ENCODE data around the gene ZNRF3. TPM values are rescaled to one million over a fixed set of nuclear protein-coding genes. Genes with fewer than 3 reads are reported as not detected.

The ZNRF3 gene
- polyA plus RNA-seq, 4 donors: 31.4 to 34.7 (median 33.1) TPM

DNA sequence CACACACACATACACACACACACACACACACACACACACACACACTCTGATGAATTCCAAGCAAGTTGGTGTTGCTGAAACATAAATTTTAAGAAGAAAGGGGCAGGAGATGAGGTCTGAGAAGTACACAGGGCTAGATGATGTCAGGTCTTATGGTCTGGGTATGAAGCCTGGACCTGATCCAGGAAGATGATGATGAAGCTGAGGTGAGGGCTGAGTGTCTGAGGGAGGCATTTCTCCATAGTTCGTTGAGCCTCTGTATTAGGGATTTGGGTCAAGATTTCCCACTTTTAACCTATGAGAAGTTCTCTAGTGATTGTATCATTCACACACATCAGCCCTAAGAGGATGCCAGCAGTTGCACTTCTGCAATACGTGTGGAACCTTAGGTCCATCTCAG lies 222.1 kb downstream of the ZNRF3 start:
- no peak for DNase-seq (ENCODE audit: low read depth in 4 of 4, low spot score in 3 of 4)

- no peak for DNase-seq (ENCODE audit: low read depth in 4 of 4, low spot score in 3 of 4)
These were observed 223.5 kb downstream of the ZNRF3 start for GRCh38 chr22:29106839-29107238.

Other genes with a start within 250 kb of the ZNRF3 start
- 10 to 100 TPM; 28.9 to 32.9 (median 31.0) TPM for gene TTC28, start 203.7 kb upstream of the ZNRF3 start, polyA plus RNA-seq (ENCODE audit: insufficient read length in 4 of 4)
- gene CHEK2, start 141.8 kb upstream of the ZNRF3 start, polyA plus RNA-seq (ENCODE audit: insufficient read length in 4 of 4): 10 to 100 TPM; 14.5 to 17.3 (median 15.9) TPM
- gene HSCB, start 141.5 kb upstream of the ZNRF3 start, polyA plus RNA-seq (ENCODE audit: insufficient read length in 4 of 4): 10 to 100 TPM; 22.0 to 25.1 (median 23.4) TPM
- 10 to 100 TPM; 34.8 to 49.3 (median 44.0) TPM for gene CCDC117, start 110.9 kb upstream of the ZNRF3 start, polyA plus RNA-seq (ENCODE audit: insufficient read length in 4 of 4)
- gene XBP1, start 83.0 kb upstream of the ZNRF3 start, polyA plus RNA-seq (ENCODE audit: insufficient read length in 4 of 4): 100 to 1,000 TPM; 135 to 159 (median 148) TPM
- 1 to 10 TPM; 1.1 to 1.7 (median 1.2) TPM for gene C22orf31, start 178.3 kb downstream of the ZNRF3 start, polyA plus RNA-seq (ENCODE audit: insufficient read length in 4 of 4)
- gene KREMEN1, start 189.5 kb downstream of the ZNRF3 start, polyA plus RNA-seq (ENCODE audit: insufficient read length in 4 of 4): 10 to 100 TPM; 21.1 to 28.5 (median 24.8) TPM